Uterus (tissue), 2 donors: ENCODE measurements around the gene TUFT1.

ENCODE experiments used
- POLR2A ChIP-seq, 2 donors: fragments of 450-650 bp; IDR thresholded peaks; one replicate each; pipeline ENCODE4 v1.6.1; 2016; ENCODE audit warnings: antibody characterized with exemption in 2 of 2, mild to moderate bottlenecking in 1 of 2, moderate library complexity in 1 of 2
- TF ChIP-seq, protein P1 (sequence below), 4 experiments: fragments of 200-600 bp in 2 of 4; fragments of 450-650 bp in 2 of 4; sonication (generic) in 2 of 4; IDR thresholded peaks; one replicate each; pipeline ENCODE4 v1.5.1; 2016 to 2019; ENCODE audit warnings: antibody characterized with exemption in 4 of 4, mild to moderate bottlenecking in 2 of 4, moderate library complexity in 1 of 4

DNA sequence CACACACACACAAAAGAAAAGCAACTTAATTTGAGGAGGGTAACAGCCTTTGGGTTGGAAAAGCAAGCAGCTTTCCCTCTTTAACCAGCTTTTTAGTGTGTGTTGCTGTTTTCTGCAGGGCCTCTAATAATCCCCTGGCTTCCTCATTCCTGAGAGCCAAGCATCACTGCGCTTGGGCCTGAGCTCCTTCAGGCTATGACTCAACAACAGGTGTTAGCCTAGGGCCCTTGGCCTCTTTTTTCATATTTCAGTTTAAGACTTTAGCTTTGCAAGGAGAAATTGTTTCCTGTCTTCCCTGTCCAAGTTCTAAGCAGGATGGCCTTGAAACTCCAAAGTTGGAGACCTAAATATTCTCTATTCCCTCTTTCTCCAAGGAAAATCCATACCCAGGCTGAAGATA lies 45.5 kb downstream of the TUFT1 start:
- TF ChIP-seq, protein P1, sequence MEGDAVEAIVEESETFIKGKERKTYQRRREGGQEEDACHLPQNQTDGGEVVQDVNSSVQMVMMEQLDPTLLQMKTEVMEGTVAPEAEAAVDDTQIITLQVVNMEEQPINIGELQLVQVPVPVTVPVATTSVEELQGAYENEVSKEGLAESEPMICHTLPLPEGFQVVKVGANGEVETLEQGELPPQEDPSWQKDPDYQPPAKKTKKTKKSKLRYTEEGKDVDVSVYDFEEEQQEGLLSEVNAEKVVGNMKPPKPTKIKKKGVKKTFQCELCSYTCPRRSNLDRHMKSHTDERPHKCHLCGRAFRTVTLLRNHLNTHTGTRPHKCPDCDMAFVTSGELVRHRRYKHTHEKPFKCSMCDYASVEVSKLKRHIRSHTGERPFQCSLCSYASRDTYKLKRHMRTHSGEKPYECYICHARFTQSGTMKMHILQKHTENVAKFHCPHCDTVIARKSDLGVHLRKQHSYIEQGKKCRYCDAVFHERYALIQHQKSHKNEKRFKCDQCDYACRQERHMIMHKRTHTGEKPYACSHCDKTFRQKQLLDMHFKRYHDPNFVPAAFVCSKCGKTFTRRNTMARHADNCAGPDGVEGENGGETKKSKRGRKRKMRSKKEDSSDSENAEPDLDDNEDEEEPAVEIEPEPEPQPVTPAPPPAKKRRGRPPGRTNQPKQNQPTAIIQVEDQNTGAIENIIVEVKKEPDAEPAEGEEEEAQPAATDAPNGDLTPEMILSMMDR (IDR thresholded peaks at IDR 0.05), result no peak
- no peak for TF ChIP-seq POLR2A (IDR thresholded peaks at IDR 0.05)
